WTC11 (cell line): ENCODE data around the gene OLFML2B.

Experiments used
- CTCF ChIP-seq: fragments of 200-600 bp; IDR thresholded peaks from 2 replicates; pipeline ENCODE4 v1.8.0; 2022; ENCODE audit warnings: antibody characterized with exemption
- IRF1 ChIP-seq: sonication (generic); formaldehyde crosslinking; IDR thresholded peaks from 2 replicates; pipeline ENCODE4 v1.8.0; 2023; ENCODE audit warnings: missing genetic modification reagents

- TF ChIP-seq CTCF (no peak), IRF1 (CRISPR knock-in tag) (no peak)
These were observed 17.6 kb downstream of the OLFML2B start for GRCh38 chr1:162006081-162006480.
